K562 (cell line): ENCODE results near the gene CELSR1. TPM values are rescaled to one million over a fixed set of nuclear protein-coding genes. Genes with fewer than 3 reads are reported as not detected.

Experiments
- ATAC-seq: fragments of 200-7000 bp; cut with Tn5 transposase; 3 replicates; pipeline ENCODE4 v1.9.1; 2020; ENCODE audit warnings: moderate library complexity
- BruUV-seq: library from RNA; stranded (reverse); fragments of 400-500 nt; replicated peaks from 2 replicates; lab custom pipeline; 2021; lab: Mats Ljungman, UMichigan
- CTCF ChIA-PET: fragments of 300-600 bp; formaldehyde crosslinking; extraction: SDS; loops from one replicate; lab custom pipeline; 2021; ENCODE audit warnings: low intra/inter-chr PET ratio; lab: Yijun Ruan, JAX
- POLR2A ChIA-PET: fragments of 300-600, 350-650 bp; sonication (Branson Sonifier 250); formaldehyde crosslinking; extraction: SDS; loops from one replicate; lab custom pipeline; 2021; ENCODE audit warnings: antibody characterized with exemption, inconsistent platforms; lab: Yijun Ruan, JAX
- DNase-seq, 4 experiments: peaks; one replicate each; pipeline versions ENCODE4 v3.0.0 to v3.0.0-alpha.2; 2011 to 2018; ENCODE audit warnings: low spot score in 3 of 4, mixed read lengths in 3 of 4; ENCODE audit errors: extremely low read depth in 1 of 4
- FAIRE-seq: peaks from 2 replicates; lab custom pipeline; 2011; peaks lifted over from hg19 to GRCh38; lab: Jason Lieb, UNC
- H2AFZ ChIP-seq: 2 replicates; pipeline ENCODE4 v1.6.0; 2011; ENCODE audit warnings: low read depth, low read length, control low read depth, inconsistent platforms
- H3K27ac ChIP-seq: fragments of 200-600 bp; 3 replicates; pipeline ENCODE4 v1.8.0; 2011; ENCODE audit warnings: low read depth, mild to moderate bottlenecking, control low read depth, inconsistent platforms, low read length, moderate library complexity, mixed read lengths; ENCODE audit errors: extremely low read depth
- H3K27me3 ChIP-seq, 2 experiments: fragments of 300-600 bp in 1 of 2; 2 replicates in 1 of 2; 3 replicates in 1 of 2; pipeline versions ENCODE4 v1.6.0 to v1.8.0; 2011; ENCODE audit warnings: inconsistent platforms in 2 of 2, low read length in 2 of 2, mild to moderate bottlenecking in 1 of 2, mixed read lengths in 1 of 2, moderate library complexity in 1 of 2; ENCODE audit not compliant: control insufficient read depth in 2 of 2, insufficient read depth in 2 of 2
- H3K36me3 ChIP-seq: fragments of 300-600 bp; 3 replicates; pipeline ENCODE4 v1.8.0; 2011; ENCODE audit warnings: mild to moderate bottlenecking, low read length, inconsistent platforms; ENCODE audit not compliant: control insufficient read depth, insufficient read depth
- H3K4me1 ChIP-seq, 2 experiments: fragments of 200-600 bp in 1 of 2; replicated peaks in 1 of 2; 2 replicates in 1 of 2; 3 replicates in 1 of 2; pipeline versions ENCODE4 v1.5.1 to v1.8.0; 2011; ENCODE audit warnings: inconsistent platforms in 2 of 2, low read length in 2 of 2, mild to moderate bottlenecking in 1 of 2, mixed read lengths in 1 of 2, moderate library complexity in 1 of 2; ENCODE audit not compliant: control insufficient read depth in 2 of 2, insufficient read depth in 2 of 2
- H3K4me2 ChIP-seq: 2 replicates; pipeline ENCODE4 v1.6.1; 2011; ENCODE audit warnings: low read length, control low read depth, inconsistent platforms, mixed read lengths; ENCODE audit not compliant: insufficient read depth
- H3K4me3 ChIP-seq: fragments of 200-600 bp; sonication (generic), shearing (Covaris generic); 2 replicates; pipeline ENCODE4 v1.5.1; 2016; ENCODE audit warnings: control low read depth, inconsistent platforms
- H3K79me2 ChIP-seq: fragments of 200-600 bp; 3 replicates; pipeline ENCODE4 v1.8.0; 2011; ENCODE audit warnings: low read length, inconsistent platforms; ENCODE audit not compliant: control insufficient read depth, insufficient read depth
- H3K9ac ChIP-seq, 2 experiments: 2 replicates each; pipeline versions ENCODE4 v1.6.0 to v1.6.1; 2011; ENCODE audit warnings: low read depth in 2 of 2, low read length in 2 of 2, control low read depth in 1 of 2, inconsistent platforms in 1 of 2, mild to moderate bottlenecking in 1 of 2, mixed read lengths in 1 of 2; ENCODE audit not compliant: insufficient read depth in 1 of 2
- H3K9me1 ChIP-seq: one replicate; pipeline ENCODE4 v1.6.0; 2011; ENCODE audit warnings: inconsistent platforms, mild to moderate bottlenecking, low read length, moderate library complexity; ENCODE audit not compliant: control insufficient read depth, insufficient read depth
- H3K9me3 ChIP-seq: replicated peaks from 2 replicates; pipeline ENCODE4 v1.5.1; 2011; ENCODE audit warnings: low read depth, low read length, inconsistent platforms; ENCODE audit not compliant: control insufficient read depth, insufficient read depth
- H4K20me1 ChIP-seq: replicated peaks from 2 replicates; pipeline ENCODE4 v1.6.1; 2011; ENCODE audit warnings: low read length, inconsistent platforms, mixed read lengths; ENCODE audit not compliant: control insufficient read depth, insufficient read depth
- BRD4 ChIP-seq: fragments of 200-600 bp; sonication (generic); IDR thresholded peaks from 2 replicates; pipeline ENCODE4 v1.6.1; 2017; ENCODE audit warnings: inconsistent platforms
- ERF ChIP-seq: fragments of 450-650 bp; formaldehyde crosslinking; IDR thresholded peaks from 2 replicates; pipeline ENCODE4 v1.4.0; 2020; ENCODE audit warnings: mild to moderate bottlenecking, mixed read lengths
- FOXP1 ChIP-seq: sonication (generic); formaldehyde crosslinking; IDR thresholded peaks from 2 replicates; pipeline ENCODE4 v1.8.0; 2022; ENCODE audit warnings: mild to moderate bottlenecking, missing genetic modification reagents
- MAFG ChIP-seq: fragments of 450-650 bp; conservative IDR thresholded peaks from 2 replicates; pipeline ENCODE4 v1.6.1; 2016; ENCODE audit warnings: missing genetic modification characterization, missing compliant biosample characterization
- MTA3 ChIP-seq: fragments of 450-650 bp; formaldehyde crosslinking; IDR thresholded peaks from 2 replicates; pipeline ENCODE4 v1.6.1; 2017; ENCODE audit warnings: mild to moderate bottlenecking, borderline replicate concordance
- NCOA6 ChIP-seq: fragments of 450-650 bp; IDR thresholded peaks from 2 replicates; pipeline ENCODE4 v1.6.1; 2017; ENCODE audit warnings: mild to moderate bottlenecking
- POLR2A ChIP-seq: fragments of 450-650 bp; conservative IDR thresholded peaks from 2 replicates; pipeline ENCODE4 v1.6.1; 2016
- PTBP1 ChIP-seq: fragments of 200-400 bp; formaldehyde crosslinking; IDR thresholded peaks from 2 replicates; pipeline ENCODE4 v1.6.1; 2017; ENCODE audit warnings: low read depth, low read length
- RBM39 ChIP-seq: fragments of 200-400 bp; formaldehyde crosslinking; optimal IDR thresholded peaks from 2 replicates; pipeline ENCODE3; 2018; ENCODE audit warnings: low read depth, low read length
- SMAD3 ChIP-seq: fragments of 450-650 bp; formaldehyde crosslinking; conservative IDR thresholded peaks from 2 replicates; pipeline ENCODE4 v1.4.0; 2020; ENCODE audit warnings: mild to moderate bottlenecking
- STAT5B ChIP-seq: fragments of 250-450 bp; sonication (Bioruptor Pico); IDR thresholded peaks from 2 replicates; pipeline ENCODE4 v1.8.0; 2021; ENCODE audit warnings: mild to moderate bottlenecking, inconsistent platforms
- TAL1 ChIP-seq: fragments of 450-650 bp; IDR thresholded peaks from 2 replicates; pipeline ENCODE4 v1.6.1; 2016; ENCODE audit warnings: mild to moderate bottlenecking
- ZNF518B ChIP-seq: fragments of 250-450 bp; sonication (Bioruptor Pico); IDR thresholded peaks from 2 replicates; pipeline ENCODE4 v1.5.0; 2021; ENCODE audit warnings: mild to moderate bottlenecking, moderate library complexity
- WGBS: fragments of 100-300 bp; shearing (Covaris generic); methylation state at CpG from one replicate; pipeline ENCODE4 v1.1.6; 2016; ENCODE audit warnings: low coverage, mixed read lengths; ENCODE audit not compliant: insufficient coverage; ENCODE audit errors: missing lambda C conversion rate; 5-methylcytosine and 5-hydroxymethylcytosine counted together
- in situ Hi-C: fragments of 300-500 bp; cut with MboI; formaldehyde crosslinking; loops from 4 replicates; pipeline ENCODE4 v1.15.0; 2018; ENCODE audit warnings: inconsistent platforms, mixed read lengths
- intact Hi-C: fragments of 100-400 bp; cut with micrococcal nuclease; formaldehyde crosslinking; loops from 2 replicates; pipeline ENCODE4 v1.14.2; 2022
- polyA plus RNA-seq, 8 experiments: library from polyadenylated mRNA; depleted of rRNA in 4 of 8; stranded (reverse) in 5 of 8; unstranded in 3 of 8; fragments of >200 nt; fragmentation: Nextera tagmentation in 2 of 8; fragmentation: Illumina TruSeq in 1 of 8; extraction: Ambion mirVana in 2 of 8; extraction: Trizol in 1 of 8; gene quantifications; 2 replicates each; pipeline versions ENCODE4 v1.2.1 to v1.2.3, GENCODE V29; 2011 to 2014; ENCODE audit warnings: inconsistent platforms in 1 of 8, missing spikeins in 1 of 8
- total RNA-seq, 7 experiments: library from RNA; depleted of rRNA in 6 of 7; stranded (reverse); fragments of >200 nt in 6 of 7; fragmentation: Illumina TruSeq in 2 of 7; extraction: Trizol in 2 of 7; gene quantifications; 2 replicates each; pipeline versions ENCODE4 v1.2.1 to v1.2.3, GENCODE V29; 2011 to 2021; ENCODE audit warnings: low replicate concordance in 1 of 7
- TF ChIP-seq, protein P1 (sequence below), 2 experiments: fragments of 450-650 bp; conservative IDR thresholded peaks; 2 replicates each; pipeline ENCODE4 v1.6.1; 2017; ENCODE audit warnings: mild to moderate bottlenecking in 2 of 2, moderate library complexity in 2 of 2
- TF ChIP-seq, protein P2 (sequence below): fragments of 250-450 bp; sonication (Bioruptor Pico); IDR thresholded peaks from 2 replicates; pipeline ENCODE4 v1.8.0; 2022; ENCODE audit warnings: inconsistent platforms, mild to moderate bottlenecking, moderate library complexity, borderline replicate concordance
- TF ChIP-seq, protein P3 (sequence below): IDR thresholded peaks from 3 replicates; pipeline ENCODE4 v1.6.1; 2011; ENCODE audit warnings: borderline replicate concordance, mild to moderate bottlenecking, moderate library complexity; ENCODE audit not compliant: insufficient read length; ENCODE audit errors: extremely low read depth

The CELSR1 gene
- total and polyA plus RNA-seq, 9 of the 15 experiments (the other 6 are each of a cell fraction or from before 2014, with no cell fraction given), result under 0.01 to 0.09 TPM; not detected in 7

- TF ChIP-seq ZNF518B (CRISPR knock-in tag) (no peak), TAL1 (no peak), SMAD3 (CRISPR knock-in tag) (no peak), FOXP1 (CRISPR knock-in tag) (no peak), MAFG (tag) (no peak), ERF (CRISPR knock-in tag) (no peak), BRD4 (no peak), RBM39 (no peak), NCOA6 (no peak), STAT5B (no peak), POLR2A (no peak), MTA3 (no peak), PTBP1 (no peak)
- TF ChIP-seq, protein P1, sequence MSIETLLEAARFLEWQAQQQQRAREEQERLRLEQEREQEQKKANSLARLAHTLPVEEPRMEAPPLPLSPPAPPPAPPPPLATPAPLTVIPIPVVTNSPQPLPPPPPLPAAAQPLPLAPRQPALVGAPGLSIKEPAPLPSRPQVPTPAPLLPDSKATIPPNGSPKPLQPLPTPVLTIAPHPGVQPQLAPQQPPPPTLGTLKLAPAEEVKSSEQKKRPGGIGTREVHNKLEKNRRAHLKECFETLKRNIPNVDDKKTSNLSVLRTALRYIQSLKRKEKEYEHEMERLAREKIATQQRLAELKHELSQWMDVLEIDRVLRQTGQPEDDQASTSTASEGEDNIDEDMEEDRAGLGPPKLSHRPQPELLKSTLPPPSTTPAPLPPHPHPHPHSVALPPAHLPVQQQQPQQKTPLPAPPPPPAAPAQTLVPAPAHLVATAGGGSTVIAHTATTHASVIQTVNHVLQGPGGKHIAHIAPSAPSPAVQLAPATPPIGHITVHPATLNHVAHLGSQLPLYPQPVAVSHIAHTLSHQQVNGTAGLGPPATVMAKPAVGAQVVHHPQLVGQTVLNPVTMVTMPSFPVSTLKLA (conservative IDR thresholded peaks at IDR 0.05), result no peak
- TF ChIP-seq, protein P2, sequence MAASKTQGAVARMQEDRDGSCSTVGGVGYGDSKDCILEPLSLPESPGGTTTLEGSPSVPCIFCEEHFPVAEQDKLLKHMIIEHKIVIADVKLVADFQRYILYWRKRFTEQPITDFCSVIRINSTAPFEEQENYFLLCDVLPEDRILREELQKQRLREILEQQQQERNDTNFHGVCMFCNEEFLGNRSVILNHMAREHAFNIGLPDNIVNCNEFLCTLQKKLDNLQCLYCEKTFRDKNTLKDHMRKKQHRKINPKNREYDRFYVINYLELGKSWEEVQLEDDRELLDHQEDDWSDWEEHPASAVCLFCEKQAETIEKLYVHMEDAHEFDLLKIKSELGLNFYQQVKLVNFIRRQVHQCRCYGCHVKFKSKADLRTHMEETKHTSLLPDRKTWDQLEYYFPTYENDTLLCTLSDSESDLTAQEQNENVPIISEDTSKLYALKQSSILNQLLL (CRISPR knock-in tag), result no peak
- TF ChIP-seq, protein P3, sequence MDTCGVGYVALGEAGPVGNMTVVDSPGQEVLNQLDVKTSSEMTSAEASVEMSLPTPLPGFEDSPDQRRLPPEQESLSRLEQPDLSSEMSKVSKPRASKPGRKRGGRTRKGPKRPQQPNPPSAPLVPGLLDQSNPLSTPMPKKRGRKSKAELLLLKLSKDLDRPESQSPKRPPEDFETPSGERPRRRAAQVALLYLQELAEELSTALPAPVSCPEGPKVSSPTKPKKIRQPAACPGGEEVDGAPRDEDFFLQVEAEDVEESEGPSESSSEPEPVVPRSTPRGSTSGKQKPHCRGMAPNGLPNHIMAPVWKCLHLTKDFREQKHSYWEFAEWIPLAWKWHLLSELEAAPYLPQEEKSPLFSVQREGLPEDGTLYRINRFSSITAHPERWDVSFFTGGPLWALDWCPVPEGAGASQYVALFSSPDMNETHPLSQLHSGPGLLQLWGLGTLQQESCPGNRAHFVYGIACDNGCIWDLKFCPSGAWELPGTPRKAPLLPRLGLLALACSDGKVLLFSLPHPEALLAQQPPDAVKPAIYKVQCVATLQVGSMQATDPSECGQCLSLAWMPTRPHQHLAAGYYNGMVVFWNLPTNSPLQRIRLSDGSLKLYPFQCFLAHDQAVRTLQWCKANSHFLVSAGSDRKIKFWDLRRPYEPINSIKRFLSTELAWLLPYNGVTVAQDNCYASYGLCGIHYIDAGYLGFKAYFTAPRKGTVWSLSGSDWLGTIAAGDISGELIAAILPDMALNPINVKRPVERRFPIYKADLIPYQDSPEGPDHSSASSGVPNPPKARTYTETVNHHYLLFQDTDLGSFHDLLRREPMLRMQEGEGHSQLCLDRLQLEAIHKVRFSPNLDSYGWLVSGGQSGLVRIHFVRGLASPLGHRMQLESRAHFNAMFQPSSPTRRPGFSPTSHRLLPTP, result no peak
- no TSS peak for BruUV-seq
- CTCF ChIA-PET, result no interaction called here
- POLR2A ChIA-PET, result no interaction called here
- H3K9me3 ChIP-seq, result no peaks in the 10 kb centered on the region
- no peaks in the 10 kb centered on the region for H3K9me1 ChIP-seq
- H4K20me1 ChIP-seq, result no peaks in the 10 kb centered on the region
- peaks cover 0 to 6% of the 10 kb centered on the region in 2 experiments; a peak in 3 of 5 replicates for H3K4me1 ChIP-seq
- ATAC-seq, result no peak
- H2AFZ ChIP-seq, result no peak overlapping the region
- in situ Hi-C loops (no loop called here), intact Hi-C loops (no loop called here)
- no peak overlapping the region for H3K4me2 ChIP-seq
- H3K27ac ChIP-seq, result no peak overlapping the region
- H3K9ac ChIP-seq, result no peak overlapping the region
- no peaks in the 10 kb centered on the region for H3K36me3 ChIP-seq
- peaks cover 17 to 53% of the 10 kb centered on the region in 2 experiments for H3K27me3 ChIP-seq
- FAIRE-seq, result no peak
- 23% methylated on average over 5 of the region's 5 CpGs for WGBS
- no peak overlapping the region for H3K4me3 ChIP-seq
- H3K79me2 ChIP-seq, result no peaks in the 10 kb centered on the region
- DNase-seq, result no peak
These were observed 70.4 kb downstream of the CELSR1 start for GRCh38 chr22:46467006-46467405.
